ENCODE measurements around the gene TNK1.

TNK1 gene

DNA sequence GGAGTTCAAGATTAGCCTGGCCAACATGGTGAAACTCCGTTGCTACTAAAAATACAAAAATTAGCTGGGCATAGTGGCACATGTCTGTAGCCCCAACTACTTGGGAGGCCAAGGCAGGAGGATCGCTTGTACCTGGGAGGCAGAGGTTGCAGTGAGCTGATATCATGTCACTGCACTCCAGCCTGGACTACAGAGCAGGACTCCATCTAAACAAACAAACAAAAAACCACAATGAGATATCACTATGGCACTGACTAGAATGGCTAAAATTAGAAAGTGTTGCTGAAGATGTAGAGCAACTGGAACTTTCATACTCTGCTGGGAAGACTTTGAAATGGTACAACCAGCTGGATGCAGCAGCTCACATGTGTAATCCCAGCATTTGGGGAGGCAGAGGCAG lies 6.5 kb upstream of the TNK1 start:
- Histone ChIP-seq H3K4me3 (ENCODE audit: low read length) (no peak overlapping the region), H3K27me3 (ENCODE audit: control insufficient read depth, insufficient read depth, low read length) (no peaks in the 10 kb centered on the region), H3K27ac (ENCODE audit: low read length) (no peak overlapping the region), H3K4me1 (ENCODE audit: control insufficient read depth, insufficient read depth, low read length) (no peaks in the 10 kb centered on the region), H3K9me3 (ENCODE audit: control insufficient read depth, insufficient read depth, low read length) (no peaks in the 10 kb centered on the region), H3K36me3 (ENCODE audit: control insufficient read depth, insufficient read depth, low read length) (no peaks in the 10 kb centered on the region)
- WGBS (ENCODE audit: insufficient coverage, insufficient read length): no CpG with 5 or more reads among the region's 2 CpGs
- DNase-seq (ENCODE audit: low read depth, low spot score): no peak

DNA sequence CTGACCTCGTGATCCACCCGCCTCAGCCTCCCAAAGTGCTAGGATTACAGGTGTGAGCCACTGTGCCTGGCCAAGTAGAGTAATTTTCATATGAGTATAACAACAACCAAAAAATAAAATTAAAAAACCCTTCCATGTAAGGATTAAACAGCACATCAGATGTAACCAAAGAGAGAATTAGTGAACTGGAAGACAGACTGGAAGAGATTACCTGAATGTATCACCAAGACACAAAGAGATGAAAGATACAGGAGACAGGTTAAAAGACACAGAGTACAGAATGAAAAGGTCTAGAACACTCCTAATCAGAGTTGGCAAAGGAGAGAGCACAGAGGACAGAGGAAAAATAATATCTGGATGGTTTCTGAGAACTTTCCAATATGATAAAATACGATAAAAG lies 1.8 kb upstream of the TNK1 start:
- no peaks in the 10 kb centered on the region for H3K36me3 ChIP-seq (ENCODE audit: control insufficient read depth, insufficient read depth, low read length)
- no peak overlapping the region for H3K4me3 ChIP-seq (ENCODE audit: low read length)
- H3K9me3 ChIP-seq (ENCODE audit: control insufficient read depth, insufficient read depth, low read length): no peaks in the 10 kb centered on the region
- no peaks in the 10 kb centered on the region for H3K27me3 ChIP-seq (ENCODE audit: control insufficient read depth, insufficient read depth, low read length)
- WGBS (ENCODE audit: insufficient coverage, insufficient read length): no CpG with 5 or more reads among the region's 3 CpGs
- peaks cover 5% of the 10 kb centered on the region; the same call in 1 of the 2 replicates for H3K4me1 ChIP-seq (ENCODE audit: control insufficient read depth, insufficient read depth, low read length)
- H3K27ac ChIP-seq (ENCODE audit: low read length): no peak overlapping the region
- no peak for DNase-seq (ENCODE audit: low read depth, low spot score)

DNA sequence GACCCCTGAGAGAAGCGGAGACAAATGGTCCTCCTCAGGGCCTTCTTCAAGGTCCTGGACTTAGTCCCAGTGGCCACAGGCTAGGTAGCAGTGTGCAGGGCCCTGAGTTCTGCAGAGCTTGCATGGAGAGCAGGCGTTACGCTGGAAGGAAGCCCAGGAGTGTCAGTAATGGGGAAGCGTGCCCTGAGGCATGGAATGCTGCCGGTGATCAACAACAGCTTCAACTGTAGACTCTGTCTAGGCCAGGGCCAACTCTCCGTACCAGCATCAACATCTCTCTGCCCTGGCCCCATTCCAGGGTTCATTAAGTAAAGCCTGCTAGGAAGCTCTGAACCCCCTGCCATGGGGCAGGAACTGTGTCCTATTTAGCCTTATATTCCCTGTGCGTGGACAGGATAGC lies 568 bp upstream of the TNK1 start:
- Histone ChIP-seq H3K9me3 (ENCODE audit: control insufficient read depth, insufficient read depth, low read length) (no peaks in the 10 kb centered on the region), H3K27ac (ENCODE audit: low read length) (no peak overlapping the region), H3K36me3 (ENCODE audit: control insufficient read depth, insufficient read depth, low read length) (no peaks in the 10 kb centered on the region), H3K27me3 (ENCODE audit: control insufficient read depth, insufficient read depth, low read length) (no peaks in the 10 kb centered on the region), H3K4me1 (ENCODE audit: control insufficient read depth, insufficient read depth, low read length) (peaks cover 8% of the 10 kb centered on the region), H3K4me3 (ENCODE audit: low read length) (no peak overlapping the region; the same call in 1 of the 2 replicates)
- DNase-seq (ENCODE audit: low read depth, low spot score): no peak
- no CpG with 5 or more reads among the region's 7 CpGs for WGBS (ENCODE audit: insufficient coverage, insufficient read length)

DNA sequence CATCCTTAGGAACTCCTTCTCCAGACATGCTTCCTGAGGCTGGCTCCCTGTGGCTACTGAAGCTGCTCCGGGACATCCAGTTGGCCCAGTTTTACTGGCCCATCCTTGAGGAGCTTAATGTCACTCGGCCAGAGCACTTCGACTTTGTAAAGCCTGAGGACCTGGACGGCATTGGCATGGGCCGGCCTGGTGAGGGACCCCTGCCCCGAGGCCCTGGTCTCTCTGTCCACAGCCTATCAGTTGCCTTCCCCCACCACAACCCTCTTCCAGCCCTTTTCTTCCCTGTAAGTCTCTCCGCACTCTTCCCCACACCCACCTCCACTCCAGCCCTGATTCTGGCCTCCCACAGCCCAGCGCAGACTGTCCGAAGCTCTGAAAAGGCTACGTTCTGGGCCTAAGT lies 2.0 kb downstream of the TNK1 start:
- Histone ChIP-seq H3K4me3 (ENCODE audit: low read length) (no peak overlapping the region), H3K27me3 (ENCODE audit: control insufficient read depth, insufficient read depth, low read length) (no peaks in the 10 kb centered on the region), H3K4me1 (ENCODE audit: control insufficient read depth, insufficient read depth, low read length) (peaks cover 8% of the 10 kb centered on the region), H3K36me3 (ENCODE audit: control insufficient read depth, insufficient read depth, low read length) (no peaks in the 10 kb centered on the region), H3K27ac (ENCODE audit: low read length) (no peak overlapping the region), H3K9me3 (ENCODE audit: control insufficient read depth, insufficient read depth, low read length) (no peaks in the 10 kb centered on the region)
- no peak for DNase-seq (ENCODE audit: low read depth, low spot score)
- no CpG with 5 or more reads among the region's 10 CpGs for WGBS (ENCODE audit: insufficient coverage, insufficient read length)

DNA sequence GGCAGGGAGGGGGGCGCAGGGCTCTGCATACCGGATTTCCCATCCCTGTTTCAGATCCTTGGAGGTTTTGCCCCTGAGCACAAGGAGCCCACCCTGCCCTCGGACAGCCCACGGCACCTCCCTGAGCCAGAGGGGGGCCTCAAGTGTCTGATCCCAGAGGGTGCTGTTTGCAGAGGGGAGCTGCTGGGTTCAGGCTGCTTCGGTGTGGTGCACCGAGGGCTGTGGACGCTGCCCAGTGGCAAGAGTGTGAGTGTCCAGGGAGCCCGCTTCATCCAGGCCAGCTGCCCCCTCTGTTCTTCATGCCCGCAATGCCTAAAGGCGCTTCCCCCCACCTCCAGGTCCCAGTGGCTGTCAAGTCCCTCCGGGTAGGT lies 2.5 kb downstream of the TNK1 start:
- WGBS (ENCODE audit: insufficient coverage, insufficient read length): no CpG with 5 or more reads among the region's 11 CpGs
- Histone ChIP-seq H3K27me3 (ENCODE audit: control insufficient read depth, insufficient read depth, low read length) (no peaks in the 10 kb centered on the region), H3K27ac (ENCODE audit: low read length) (no peak overlapping the region), H3K9me3 (ENCODE audit: control insufficient read depth, insufficient read depth, low read length) (no peaks in the 10 kb centered on the region), H3K4me3 (ENCODE audit: low read length) (peak overlapping the region; percentile 31; the same call in 1 of the 2 replicates), H3K36me3 (ENCODE audit: control insufficient read depth, insufficient read depth, low read length) (no peaks in the 10 kb centered on the region), H3K4me1 (ENCODE audit: control insufficient read depth, insufficient read depth, low read length) (peaks cover 8% of the 10 kb centered on the region)
- no peak for DNase-seq (ENCODE audit: low read depth, low spot score)

DNA sequence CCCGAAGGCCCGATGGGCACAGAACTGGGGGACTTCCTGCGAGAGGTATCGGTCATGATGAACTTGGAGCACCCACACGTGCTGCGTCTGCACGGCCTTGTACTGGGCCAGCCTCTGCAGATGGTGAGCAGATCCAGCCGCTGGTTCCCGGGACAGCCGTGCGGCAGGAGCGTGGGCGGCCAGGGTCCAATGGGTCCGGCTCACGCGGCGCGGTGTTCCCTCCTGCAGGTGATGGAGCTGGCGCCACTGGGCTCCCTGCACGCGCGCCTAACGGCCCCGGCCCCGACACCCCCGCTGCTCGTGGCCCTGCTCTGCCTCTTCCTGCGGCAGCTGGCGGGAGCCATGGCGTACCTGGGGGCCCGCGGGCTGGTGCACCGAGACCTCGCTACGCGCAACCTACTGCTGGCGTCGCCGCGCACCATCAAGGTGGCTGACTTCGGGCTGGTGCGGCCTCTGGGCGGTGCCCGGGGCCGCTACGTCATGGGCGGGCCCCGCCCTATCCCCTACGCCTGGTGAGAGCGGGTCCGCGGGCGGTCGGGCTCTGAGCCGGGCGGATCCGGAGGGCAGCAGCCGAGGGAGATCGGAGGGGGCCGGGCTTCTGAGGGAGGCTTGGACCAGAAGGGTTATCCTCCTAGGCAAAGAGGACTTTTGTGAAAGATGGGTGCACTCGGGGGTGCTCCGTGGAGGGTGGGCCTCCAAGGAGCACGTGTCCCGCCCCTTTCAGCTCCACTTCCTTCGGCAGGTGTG lies 3.0 kb downstream of the TNK1 start:
- peak overlapping the region; percentile 33; the same call in 1 of the 2 replicates for H3K4me3 ChIP-seq (ENCODE audit: low read length)

DNA sequence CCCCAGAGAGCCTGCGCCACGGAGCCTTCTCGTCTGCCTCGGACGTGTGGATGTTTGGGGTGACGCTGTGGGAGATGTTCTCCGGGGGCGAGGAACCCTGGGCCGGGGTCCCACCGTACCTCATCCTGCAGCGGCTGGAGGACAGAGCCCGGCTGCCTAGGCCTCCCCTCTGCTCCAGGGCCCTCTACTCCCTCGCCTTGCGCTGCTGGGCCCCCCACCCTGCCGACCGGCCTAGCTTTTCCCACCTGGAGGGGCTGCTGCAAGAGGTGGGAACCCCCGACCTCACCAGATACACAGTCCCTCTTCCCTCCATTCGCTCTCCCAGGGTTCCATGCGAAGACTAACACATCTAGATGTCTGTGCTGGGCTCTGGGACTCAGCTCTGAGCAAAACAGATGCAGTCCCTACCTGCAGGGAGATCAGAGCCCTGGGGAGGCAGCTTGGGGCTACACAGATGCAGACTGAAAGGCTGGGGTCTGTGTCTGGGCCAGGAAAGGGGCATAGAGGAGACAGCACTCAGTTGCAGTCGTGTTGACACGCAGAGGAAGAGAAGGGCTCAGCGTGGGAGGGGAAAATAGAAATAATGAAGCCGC lies 3.7 kb downstream of the TNK1 start:
- Histone ChIP-seq H3K4me1 (ENCODE audit: control insufficient read depth, insufficient read depth, low read length) (peaks cover 8% of the 10 kb centered on the region), H3K36me3 (ENCODE audit: control insufficient read depth, insufficient read depth, low read length) (peaks cover 3% of the 10 kb centered on the region; the same call in 1 of the 2 replicates), H3K4me3 (ENCODE audit: low read length) (peak overlapping the region; percentile 33; the same call in 1 of the 2 replicates), H3K27me3 (ENCODE audit: control insufficient read depth, insufficient read depth, low read length) (no peaks in the 10 kb centered on the region), H3K9me3 (ENCODE audit: control insufficient read depth, insufficient read depth, low read length) (no peaks in the 10 kb centered on the region), H3K27ac (ENCODE audit: low read length) (no peak overlapping the region)
- no CpG with 5 or more reads among the region's 23 CpGs for WGBS (ENCODE audit: insufficient coverage, insufficient read length)
- no peak for DNase-seq (ENCODE audit: low read depth, low spot score)

More for the DNA sequence above, 3.0 kb downstream of the TNK1 start:
- no peak overlapping the region for H3K27ac ChIP-seq (ENCODE audit: low read length)
- no peak for DNase-seq (ENCODE audit: low read depth, low spot score)
- WGBS (ENCODE audit: insufficient coverage, insufficient read length): no CpG with 5 or more reads among the region's 65 CpGs
- H3K4me1 ChIP-seq (ENCODE audit: control insufficient read depth, insufficient read depth, low read length): peaks cover 8% of the 10 kb centered on the region
- H3K36me3 ChIP-seq (ENCODE audit: control insufficient read depth, insufficient read depth, low read length): no peaks in the 10 kb centered on the region
- H3K27me3 ChIP-seq (ENCODE audit: control insufficient read depth, insufficient read depth, low read length): no peaks in the 10 kb centered on the region
- no peaks in the 10 kb centered on the region for H3K9me3 ChIP-seq (ENCODE audit: control insufficient read depth, insufficient read depth, low read length)

DNA sequence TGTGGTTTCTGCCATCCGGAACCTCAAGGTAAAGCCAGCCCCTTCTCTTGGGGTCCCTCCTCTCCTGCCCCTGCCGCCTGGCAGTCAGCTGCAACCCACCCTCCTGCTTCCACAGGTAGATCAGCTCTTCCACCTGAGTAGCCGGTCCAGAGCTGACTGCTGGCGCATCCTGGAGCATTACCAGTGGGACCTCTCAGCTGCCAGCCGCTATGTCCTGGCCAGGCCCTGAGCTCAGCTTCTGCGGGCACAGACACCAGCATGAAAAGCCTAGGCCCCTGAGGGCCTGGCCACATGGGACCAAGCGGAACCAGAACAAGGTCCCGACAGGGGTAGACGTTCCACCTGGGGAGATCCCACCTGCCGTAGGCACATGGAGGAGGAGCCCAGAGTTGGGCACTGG lies 8.0 kb downstream of the TNK1 start:
- H3K36me3 ChIP-seq (ENCODE audit: control insufficient read depth, insufficient read depth, low read length): peaks cover 6% of the 10 kb centered on the region; the same call in 1 of the 2 replicates
- no CpG with 5 or more reads among the region's 10 CpGs for WGBS (ENCODE audit: insufficient coverage, insufficient read length)
- H3K27me3 ChIP-seq (ENCODE audit: control insufficient read depth, insufficient read depth, low read length): no peaks in the 10 kb centered on the region

DNA sequence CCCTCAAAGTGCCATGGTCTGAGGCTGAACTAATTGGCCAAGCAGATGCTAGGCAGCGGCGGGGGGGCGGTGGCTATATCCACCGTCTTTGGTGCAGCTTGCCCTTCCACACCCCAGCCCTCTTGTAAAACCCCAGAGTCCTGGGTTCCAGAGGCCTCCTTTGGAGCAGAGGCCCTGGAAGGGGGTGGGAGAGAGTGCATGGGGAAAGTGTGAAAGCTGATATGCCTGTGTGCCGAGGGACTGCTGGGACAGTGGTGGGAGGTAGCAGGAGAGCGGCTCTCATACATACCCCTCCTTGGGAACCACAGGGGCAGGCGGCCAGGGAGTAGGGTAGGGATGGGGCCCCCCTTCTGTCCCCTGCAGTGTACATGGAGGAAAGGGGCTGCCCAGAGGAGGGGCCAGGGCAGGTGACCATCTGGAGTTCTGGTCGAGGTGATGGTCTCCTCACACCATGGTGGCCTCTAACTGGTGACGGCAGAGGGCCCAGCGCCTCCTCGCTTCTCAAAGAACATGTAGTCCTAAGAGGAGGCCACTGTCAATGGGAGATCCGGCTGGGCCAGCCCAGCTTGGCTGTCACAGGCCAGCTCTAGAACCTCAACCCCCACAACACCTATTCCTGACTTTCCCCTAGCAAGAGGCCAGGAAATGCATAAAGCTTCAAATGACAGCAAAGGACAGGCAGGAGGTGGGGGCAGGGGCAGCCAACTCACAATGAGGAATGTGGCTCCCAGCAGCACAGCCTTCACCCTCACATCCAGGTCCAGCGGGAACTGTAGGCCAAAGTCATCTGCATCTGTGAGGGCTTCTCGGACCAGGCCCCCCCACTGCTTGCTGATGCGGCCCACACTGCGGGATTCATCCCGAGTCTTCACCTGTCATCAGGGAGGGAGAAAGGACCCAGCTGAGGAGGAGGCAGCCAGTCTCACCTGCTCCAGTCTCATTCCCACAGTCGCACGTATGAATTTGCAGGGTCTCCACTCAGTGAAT lies 9.3 kb downstream of the TNK1 start:
- no CpG with 5 or more reads among the region's 19 CpGs for WGBS (ENCODE audit: insufficient coverage, insufficient read length)

More for the DNA sequence above, 8.0 kb downstream of the TNK1 start:
- no peak overlapping the region for H3K27ac ChIP-seq (ENCODE audit: low read length)
- peaks cover 4% of the 10 kb centered on the region for H3K4me1 ChIP-seq (ENCODE audit: control insufficient read depth, insufficient read depth, low read length)
- DNase-seq (ENCODE audit: low read depth, low spot score): no peak
- no peaks in the 10 kb centered on the region for H3K9me3 ChIP-seq (ENCODE audit: control insufficient read depth, insufficient read depth, low read length)
- no peak overlapping the region for H3K4me3 ChIP-seq (ENCODE audit: low read length)

DNA sequence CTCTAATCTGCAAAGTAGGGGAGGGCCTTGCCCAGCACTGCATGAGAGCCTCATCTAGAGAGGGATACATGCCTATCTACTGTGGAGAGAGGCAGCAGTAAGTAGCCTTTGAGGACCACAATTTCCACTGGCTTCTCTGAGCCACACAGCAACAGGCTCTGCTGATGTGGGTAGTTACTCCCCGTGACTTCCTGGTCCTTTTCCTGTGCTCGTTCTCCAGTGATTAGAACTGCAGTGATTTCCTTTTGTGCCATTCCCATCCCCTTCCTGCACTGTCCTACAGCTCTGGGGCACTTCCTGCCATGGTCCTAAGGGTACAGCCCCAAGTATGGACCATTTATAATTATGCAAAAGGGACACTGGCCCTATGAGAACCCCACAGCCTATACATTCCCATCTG lies 10.4 kb downstream of the TNK1 start:
- no peak overlapping the region for H3K4me3 ChIP-seq (ENCODE audit: low read length)
- H3K36me3 ChIP-seq (ENCODE audit: control insufficient read depth, insufficient read depth, low read length): peaks cover 6% of the 10 kb centered on the region; the same call in 1 of the 2 replicates
- H3K9me3 ChIP-seq (ENCODE audit: control insufficient read depth, insufficient read depth, low read length): no peaks in the 10 kb centered on the region
- no CpG with 5 or more reads among the region's 2 CpGs for WGBS (ENCODE audit: insufficient coverage, insufficient read length)
- H3K27ac ChIP-seq (ENCODE audit: low read length): no peak overlapping the region
- peaks cover 2% of the 10 kb centered on the region; the same call in 1 of the 2 replicates for H3K4me1 ChIP-seq (ENCODE audit: control insufficient read depth, insufficient read depth, low read length)
- no peaks in the 10 kb centered on the region for H3K27me3 ChIP-seq (ENCODE audit: control insufficient read depth, insufficient read depth, low read length)
- DNase-seq (ENCODE audit: low read depth, low spot score): no peak

More for the DNA sequence above, 9.3 kb downstream of the TNK1 start:
- no peak overlapping the region for H3K27ac ChIP-seq (ENCODE audit: low read length)
- DNase-seq (ENCODE audit: low read depth, low spot score): no peak
- no peaks in the 10 kb centered on the region for H3K9me3 ChIP-seq (ENCODE audit: control insufficient read depth, insufficient read depth, low read length)
- H3K4me3 ChIP-seq (ENCODE audit: low read length): no peak overlapping the region
- H3K36me3 ChIP-seq (ENCODE audit: control insufficient read depth, insufficient read depth, low read length): peaks cover 6% of the 10 kb centered on the region; the same call in 1 of the 2 replicates
- peaks cover 2% of the 10 kb centered on the region; the same call in 1 of the 2 replicates for H3K4me1 ChIP-seq (ENCODE audit: control insufficient read depth, insufficient read depth, low read length)
- H3K27me3 ChIP-seq (ENCODE audit: control insufficient read depth, insufficient read depth, low read length): no peaks in the 10 kb centered on the region

Data from iPS DF 6.9 (cell line).